Colon (tissue), 2 donors: ENCODE data around the gene BIRC5.

Experiments
- FAIRE-seq: peaks from 2 replicates; lab custom pipeline; 2012; peaks lifted over from hg19 to GRCh38; lab: Jason Lieb, UNC
- donor health status: control.
- donor health status: control.

The BIRC5 gene

GRCh38 chr17:78256707-78257591 lies 42.9 kb downstream of the BIRC5 start:
- no peak for FAIRE-seq

- FAIRE-seq, result no peak
Observed at GRCh38 chr17:78257810-78258322, 43.8 kb downstream of the BIRC5 start.

- no peak for FAIRE-seq
Observed at GRCh38 chr17:78258323-78259191, 44.5 kb downstream of the BIRC5 start.

GRCh38 chr17:78259192-78259554 lies 45.1 kb downstream of the BIRC5 start:
- FAIRE-seq, result no peak

GRCh38 chr17:78263063-78263735 lies 49.1 kb downstream of the BIRC5 start:
- no peak for FAIRE-seq

GRCh38 chr17:78263736-78264340 lies 49.8 kb downstream of the BIRC5 start:
- no peak for FAIRE-seq

- no peak for FAIRE-seq
Observed at GRCh38 chr17:78264590-78264989, 50.5 kb downstream of the BIRC5 start.

GRCh38 chr17:78265121-78265520 lies 51.1 kb downstream of the BIRC5 start:
- no peak for FAIRE-seq

GRCh38 chr17:78266231-78266631 lies 52.2 kb downstream of the BIRC5 start:
- FAIRE-seq, result no peak

- FAIRE-seq, result no peak
Observed at GRCh38 chr17:78266771-78267170, 52.7 kb downstream of the BIRC5 start.

GRCh38 chr17:78267253-78268073 lies 53.4 kb downstream of the BIRC5 start:
- no peak for FAIRE-seq

GRCh38 chr17:78268191-78268874 lies 54.3 kb downstream of the BIRC5 start:
- FAIRE-seq, result no peak

GRCh38 chr17:78268951-78269905 lies 55.2 kb downstream of the BIRC5 start:
- FAIRE-seq, result no peak

- no peak for FAIRE-seq
Observed at GRCh38 chr17:78269955-78270381, 55.9 kb downstream of the BIRC5 start.

GRCh38 chr17:78271419-78272170 lies 57.5 kb downstream of the BIRC5 start:
- no peak for FAIRE-seq

- FAIRE-seq, result no peak
Observed at GRCh38 chr17:78272181-78272913, 58.3 kb downstream of the BIRC5 start.

GRCh38 chr17:78272914-78273258 lies 58.8 kb downstream of the BIRC5 start:
- FAIRE-seq, result no peak

GRCh38 chr17:78273813-78274212 lies 59.8 kb downstream of the BIRC5 start:
- no peak for FAIRE-seq
